ENCODE results near the gene ERICH6. TPM values are rescaled to one million over a fixed set of nuclear protein-coding genes. Genes with fewer than 3 reads are reported as not detected.

Gene ERICH6
- total RNA-seq, 1 experiment from 2014 or later = not detected

- DNase-seq (no peak), ATAC-seq (no peak)
- Histone ChIP-seq H3K4me1 (ENCODE audit: insufficient read depth, low read length) (peaks cover 9% of the 10 kb centered on the region; the same call in 1 of the 2 replicates), H3K27ac (ENCODE audit: low read length) (no peak overlapping the region), H3K36me3 (ENCODE audit: low read depth, low read length) (peaks cover 38% of the 10 kb centered on the region), H3K9ac (ENCODE audit: low read length) (no peak overlapping the region), H3K9me2 (replicated peaks; ENCODE audit: low read length) (no peaks in the 10 kb centered on the region), H3F3A (ENCODE audit: low read length, unreplicated experiment) (no peaks in the 10 kb centered on the region), H3K27me3 (ENCODE audit: low read length) (no peaks in the 10 kb centered on the region), H3K4me3 (ENCODE audit: low read length) (no peak overlapping the region), H3K4me2 (ENCODE audit: low read length) (no peak overlapping the region), H3K79me2 (ENCODE audit: low read length) (peaks cover 81% of the 10 kb centered on the region), H2AFZ (ENCODE audit: low read length) (no peak overlapping the region), H3K9me3 (ENCODE audit: low read length) (no peaks in the 10 kb centered on the region), H4K20me1 (ENCODE audit: low read length) (peaks cover 48% of the 10 kb centered on the region)
- ChIA-PET CTCF (no interaction called here), POLR2A (ENCODE audit: unreplicated experiment) (no interaction called here)
- no TSS peak for BruUV-seq (replicated peaks)
- TF ChIP-seq EZH2 (IDR thresholded peaks at IDR 0.05; ENCODE audit: low read length, unreplicated experiment) = no peak
- TF ChIP-seq CTCF (conservative IDR thresholded peaks at IDR 0.05; ENCODE audit: low read depth, low read length) = no peak
- TF ChIP-seq EZH2phosphoT487 (IDR thresholded peaks at IDR 0.05; ENCODE audit: borderline replicate concordance, low read length) = no peak
- intact Hi-C loops (cut with micrococcal nuclease) = no loop called here
Measured at GRCh38 chr3:150612494-150612893, 91.2 kb downstream of the ERICH6 start.

GRCh38 chr3:150611666-150612065 is 92.1 kb downstream of the ERICH6 start:
- Histone ChIP-seq H2AFZ (ENCODE audit: low read length) (no peak overlapping the region), H3K27me3 (ENCODE audit: low read length) (no peaks in the 10 kb centered on the region), H3K4me1 (ENCODE audit: insufficient read depth, low read length) (peaks cover 9% of the 10 kb centered on the region; the same call in 1 of the 2 replicates), H4K20me1 (ENCODE audit: low read length) (peaks cover 56% of the 10 kb centered on the region), H3K9me3 (ENCODE audit: low read length) (no peaks in the 10 kb centered on the region), H3K27ac (ENCODE audit: low read length) (no peak overlapping the region), H3K79me2 (ENCODE audit: low read length) (peaks cover 81% of the 10 kb centered on the region), H3K4me3 (ENCODE audit: low read length) (no peak overlapping the region), H3K36me3 (ENCODE audit: low read depth, low read length) (peaks cover 46% of the 10 kb centered on the region), H3K4me2 (ENCODE audit: low read length) (no peak overlapping the region), H3K9me2 (replicated peaks; ENCODE audit: low read length) (no peaks in the 10 kb centered on the region), H3F3A (ENCODE audit: low read length, unreplicated experiment) (no peaks in the 10 kb centered on the region), H3K9ac (ENCODE audit: low read length) (no peak overlapping the region)
- ChIA-PET CTCF (no interaction called here), POLR2A (ENCODE audit: unreplicated experiment) (interaction anchor here (0.6 kb wide), 1 partner anchor 94 kb away, joined by 5 read pairs; no protein-coding TSS in a partner anchor)
- ATAC-seq (no peak), DNase-seq (no peak)
- intact Hi-C loops (cut with micrococcal nuclease) = no loop called here
- BruUV-seq (replicated peaks) = no TSS peak
- no peak for TF ChIP-seq EZH2phosphoT487 (IDR thresholded peaks at IDR 0.05; ENCODE audit: borderline replicate concordance, low read length)
- TF ChIP-seq CTCF (conservative IDR thresholded peaks at IDR 0.05; ENCODE audit: low read depth, low read length) = no peak

GRCh38 chr3:150610785-150611184 is 92.9 kb downstream of the ERICH6 start:
- no peak overlapping the region for H3K4me3 ChIP-seq (ENCODE audit: low read length)
- H3K4me2 ChIP-seq (ENCODE audit: low read length) = no peak overlapping the region
- ChIA-PET POLR2A (ENCODE audit: unreplicated experiment) (no interaction called here), CTCF (no interaction called here)
- H3K27me3 ChIP-seq (ENCODE audit: low read length) = no peaks in the 10 kb centered on the region
- peaks cover 62% of the 10 kb centered on the region for H4K20me1 ChIP-seq (ENCODE audit: low read length)
- H3K9me3 ChIP-seq (ENCODE audit: low read length) = no peaks in the 10 kb centered on the region
- no TSS peak for BruUV-seq (replicated peaks)
- no peak overlapping the region for H3K27ac ChIP-seq (ENCODE audit: low read length)
- H3K9me2 ChIP-seq (replicated peaks; ENCODE audit: low read length) = no peaks in the 10 kb centered on the region
- H3K9ac ChIP-seq (ENCODE audit: low read length) = no peak overlapping the region
- no peak for DNase-seq
- ATAC-seq = no peak
- H2AFZ ChIP-seq (ENCODE audit: low read length) = no peak overlapping the region
- intact Hi-C loops (cut with micrococcal nuclease) = no loop called here
- H3K79me2 ChIP-seq (ENCODE audit: low read length) = peaks cover 87% of the 10 kb centered on the region
- peaks cover 16% of the 10 kb centered on the region for H3K4me1 ChIP-seq (ENCODE audit: insufficient read depth, low read length)
- TF ChIP-seq CTCF (conservative IDR thresholded peaks at IDR 0.05; ENCODE audit: low read depth, low read length) (no peak), EZH2 (IDR thresholded peaks at IDR 0.05; ENCODE audit: low read length, unreplicated experiment) (no peak)
- H3F3A ChIP-seq (ENCODE audit: low read length, unreplicated experiment) = no peaks in the 10 kb centered on the region
- peaks cover 52% of the 10 kb centered on the region for H3K36me3 ChIP-seq (ENCODE audit: low read depth, low read length)

All from PC-3 (cell line).